Mucosa of descending colon (tissue), 3 donors: ENCODE measurements around the gene REXO1. TPM values are rescaled to one million over a fixed set of nuclear protein-coding genes. Genes with fewer than 3 reads are reported as not detected.

Source experiments
- ATAC-seq: fragments of 200-7000 bp; cut with Tn5 transposase; one replicate; pipeline ENCODE4 v1.9.1; 2020; ENCODE audit warnings: mild to moderate bottlenecking, moderate library complexity
- DNase-seq, 3 donors: peaks; one replicate each; pipeline ENCODE4 v3.0.0-alpha.2; 2020
- H3K36me3 ChIP-seq: fragments of 200-600 bp; one replicate; pipeline ENCODE4 v1.8.0; 2021; ENCODE audit warnings: low read depth, mild to moderate bottlenecking
- H3K4me1 ChIP-seq: fragments of 200-600 bp; one replicate; pipeline ENCODE4 v1.8.0; 2021; ENCODE audit warnings: low read depth, mild to moderate bottlenecking
- H3K4me3 ChIP-seq: fragments of 200-600 bp; one replicate; pipeline ENCODE4 v1.8.0; 2021; ENCODE audit warnings: mild to moderate bottlenecking
- H3K9me3 ChIP-seq: fragments of 200-600 bp; one replicate; pipeline ENCODE4 v1.8.0; 2021; ENCODE audit warnings: mild to moderate bottlenecking
- CTCF ChIP-seq: fragments of 200-600 bp; IDR thresholded peaks from one replicate; pipeline ENCODE4 v1.8.0; 2022; ENCODE audit warnings: antibody characterized with exemption, mild to moderate bottlenecking
- intact Hi-C, 2 donors: fragments of 100-400 bp; cut with DNase I in 1 of 2; cut with micrococcal nuclease in 1 of 2; formaldehyde crosslinking; loops; one replicate each; pipeline versions ENCODE4 v1.11.0 to v1.11.1; 2022; cut with DNase I, micrococcal nuclease
- total RNA-seq, 3 donors: library from RNA; stranded (reverse); fragmentation: NEBNext Ultra II Directional in 2 of 3; extraction: Animal tissue kit (Norgen Biotek cat#: 25700) in 2 of 3; gene quantifications; one replicate each; pipeline versions ENCODE4 v1.2.1 to v1.2.4, GENCODE V29; 2021 to 2023
- donor health status: DM: no; HTN: no; CAD: no; lungs with moderate emphysema.
- donor health status: DM: no; HTN: no; CAD: no.
- donor health status: DM: no; HTN: yes; CAD: no.

The REXO1 gene
- total RNA-seq, 3 donors from 2014 or later, result 45.4 to 54.3 (median 50.2) TPM

GRCh38 chr19:1855828-1856255, 7.6 kb upstream of the REXO1 start:
- ATAC-seq (peak; percentile 1), DNase-seq (no peak)
- intact Hi-C loops, result no loop called here
- TF ChIP-seq CTCF, result no peak
- Histone ChIP-seq H3K4me1 (peaks cover 76% of the 10 kb centered on the region), H3K4me3 (no peak overlapping the region), H3K36me3 (no peaks in the 10 kb centered on the region), H3K9me3 (no peaks in the 10 kb centered on the region)

DNA sequence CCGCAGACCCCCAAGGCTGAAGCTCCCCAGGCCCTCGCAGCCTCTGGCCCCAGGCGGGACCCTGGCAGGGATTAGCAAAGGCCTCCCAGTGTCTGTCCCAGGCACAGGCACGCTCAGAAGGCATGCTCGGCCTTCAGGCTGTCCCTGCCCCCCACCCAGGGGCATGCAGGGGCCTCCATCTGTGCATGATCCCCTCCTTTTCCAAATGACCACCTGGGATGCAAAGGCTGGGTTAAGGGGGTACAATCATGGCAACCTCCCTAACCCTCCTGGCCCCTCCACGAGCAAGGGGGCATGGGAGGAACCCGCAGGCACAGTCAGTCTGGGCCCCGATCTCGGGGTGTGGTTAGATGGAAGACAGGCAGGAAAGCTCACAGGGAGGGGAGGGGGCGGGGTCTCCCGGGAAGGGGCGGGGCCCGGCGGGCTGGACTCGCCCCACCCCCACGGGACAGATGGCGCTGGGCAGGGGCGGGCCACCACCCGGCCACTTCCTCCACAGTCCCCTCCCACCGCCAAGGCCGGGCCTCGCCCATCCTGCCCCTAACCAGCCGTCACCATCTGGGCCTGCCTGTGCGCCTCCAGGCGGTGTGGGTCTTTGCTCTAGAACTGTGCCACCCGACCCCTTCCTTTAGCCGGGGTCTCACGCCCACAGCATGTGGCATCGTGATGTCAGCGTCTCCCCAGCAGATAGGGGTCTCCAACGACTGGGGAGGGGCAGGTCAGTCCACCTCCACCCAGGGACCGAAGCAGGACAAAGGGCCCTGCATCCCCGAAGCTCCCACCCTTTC, 7.0 kb upstream of the REXO1 start:
- intact Hi-C loops, result no loop called here
- H3K4me1 ChIP-seq, result peaks cover 70% of the 10 kb centered on the region

GRCh38 chr19:1854542-1855039, 6.3 kb upstream of the REXO1 start:
- ATAC-seq, result no peak
- no peak overlapping the region for H3K4me3 ChIP-seq
- DNase-seq, result peak; percentile 66 to 78 (median 69)

More for the DNA sequence above, 7.0 kb upstream of the REXO1 start:
- peak; percentile 74 for ATAC-seq
- Histone ChIP-seq H3K9me3 (no peaks in the 10 kb centered on the region), H3K36me3 (no peaks in the 10 kb centered on the region), H3K4me3 (no peak overlapping the region)
- TF ChIP-seq CTCF, result no peak
- peak; percentile 96 to 98 (median 97) for DNase-seq

GRCh38 chr19:1854039-1854541, 5.8 kb upstream of the REXO1 start:
- Histone ChIP-seq H3K4me3 (no peak overlapping the region), H3K4me1 (peaks cover 59% of the 10 kb centered on the region), H3K36me3 (no peaks in the 10 kb centered on the region), H3K9me3 (no peaks in the 10 kb centered on the region)
- intact Hi-C loops, result no loop called here
- ATAC-seq (no peak), DNase-seq (peak in 2 of 3 donors; percentile 62 to 75)
- TF ChIP-seq CTCF, result no peak

More at GRCh38 chr19:1854542-1855039, 6.3 kb upstream of the REXO1 start:
- intact Hi-C loops, result no loop called here
- Histone ChIP-seq H3K36me3 (no peaks in the 10 kb centered on the region), H3K9me3 (no peaks in the 10 kb centered on the region), H3K4me1 (peaks cover 64% of the 10 kb centered on the region)
- no peak for TF ChIP-seq CTCF

GRCh38 chr19:1853295-1854038, 5.2 kb upstream of the REXO1 start:
- ATAC-seq (peak; percentile 43), DNase-seq (peak; percentile 91 to 96 (median 93))
- intact Hi-C loops, result no loop called here
- no peaks in the 10 kb centered on the region for H3K36me3 ChIP-seq
- H3K9me3 ChIP-seq, result no peaks in the 10 kb centered on the region
- peak; percentile 99 for TF ChIP-seq CTCF
- peaks cover 53% of the 10 kb centered on the region for H3K4me1 ChIP-seq
- H3K4me3 ChIP-seq, result no peak overlapping the region
